Cortex of kidney (tissue), 1 donor: ENCODE results near the gene ZNF407.

Source experiments
- DNase-seq: peaks from one replicate; lab custom pipeline; 2025; lab: John Stamatoyannopoulos, UW

ZNF407 gene

GRCh38 chr18:74975001-74975400 lies 377.3 kb downstream of the ZNF407 start:
- no peak for DNase-seq

- DNase-seq, result no peak
Observed at GRCh38 chr18:74976331-74976909, 378.8 kb downstream of the ZNF407 start.

GRCh38 chr18:74977041-74977440 lies 379.4 kb downstream of the ZNF407 start:
- DNase-seq, result no peak

GRCh38 chr18:74980669-74981068 lies 383.0 kb downstream of the ZNF407 start:
- DNase-seq, result no peak

- no peak for DNase-seq
Observed at GRCh38 chr18:74981476-74981875, 383.8 kb downstream of the ZNF407 start.

- no peak for DNase-seq
Observed at GRCh38 chr18:74982946-74983635, 385.4 kb downstream of the ZNF407 start.

GRCh38 chr18:74989134-74989533 lies 391.5 kb downstream of the ZNF407 start:
- DNase-seq, result no peak

- no peak for DNase-seq
Observed at GRCh38 chr18:74990563-74991081, 393.0 kb downstream of the ZNF407 start.

- DNase-seq, result no peak
Observed at GRCh38 chr18:74994502-74995418, 397.1 kb downstream of the ZNF407 start.

- DNase-seq, result no peak
Observed at GRCh38 chr18:74995419-74995736, 397.7 kb downstream of the ZNF407 start.

- DNase-seq, result no peak
Observed at GRCh38 chr18:74996055-74996454, 398.4 kb downstream of the ZNF407 start.

GRCh38 chr18:74996996-74997395 lies 399.3 kb downstream of the ZNF407 start:
- no peak for DNase-seq

GRCh38 chr18:75000920-75001319 lies 403.2 kb downstream of the ZNF407 start:
- DNase-seq, result no peak

- no peak for DNase-seq
Observed at GRCh38 chr18:75003039-75003438, 405.4 kb downstream of the ZNF407 start.

GRCh38 chr18:75003764-75004690 lies 406.4 kb downstream of the ZNF407 start:
- no peak for DNase-seq

- no peak for DNase-seq
Observed at GRCh38 chr18:75005626-75006025, 408.0 kb downstream of the ZNF407 start.

- DNase-seq, result no peak
Observed at GRCh38 chr18:75008186-75008585, 410.5 kb downstream of the ZNF407 start.

GRCh38 chr18:75009296-75009695 lies 411.6 kb downstream of the ZNF407 start:
- DNase-seq, result no peak

GRCh38 chr18:75009878-75010277 lies 412.2 kb downstream of the ZNF407 start:
- no peak for DNase-seq

- no peak for DNase-seq
Observed at GRCh38 chr18:75010278-75010677, 412.6 kb downstream of the ZNF407 start.

GRCh38 chr18:75010689-75011088 lies 413.0 kb downstream of the ZNF407 start:
- no peak for DNase-seq
